Measurements from ENCODE around the gene SND1. TPM values are rescaled to one million over a fixed set of nuclear protein-coding genes. Genes with fewer than 3 reads are reported as not detected.

SND1 gene
- total RNA-seq, 2 donors from 2014 or later = 146 to 155 TPM

DNA sequence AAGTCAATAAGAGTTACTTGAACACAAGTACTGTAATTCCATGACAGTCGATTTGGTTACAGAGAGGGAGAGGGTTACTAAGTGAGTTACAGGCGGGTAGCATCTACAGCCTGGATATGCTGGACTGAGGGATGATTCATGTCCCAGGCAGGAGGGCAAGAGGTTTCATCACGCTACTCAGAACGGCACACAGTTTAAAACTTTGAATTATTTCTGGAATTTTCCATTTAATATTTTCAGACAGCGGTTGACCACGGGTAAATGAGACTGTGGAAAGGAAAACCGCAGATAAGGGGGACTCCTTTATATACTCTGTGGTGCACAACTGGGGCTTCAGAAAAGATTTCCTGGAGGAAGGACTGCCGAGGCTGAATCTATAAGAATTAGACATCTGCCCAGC, 404.9 kb downstream of the SND1 start:
- no peaks in the 10 kb centered on the region for H3K36me3 ChIP-seq (replicated peaks in 1 of 2; ENCODE audit: insufficient read depth in 1 of 2, low read depth in 2 of 2)
- DNase-seq (no peak), ATAC-seq (no peak)
- no peaks in the 10 kb centered on the region for H3K27me3 ChIP-seq
- no peak overlapping the region for H3K27ac ChIP-seq
- no peaks in the 10 kb centered on the region for H3K9me3 ChIP-seq
- intact Hi-C loops (cut with DNase I) = no loop called here
- peaks cover 8% of the 10 kb centered on the region for H3K4me1 ChIP-seq
- TF ChIP-seq POLR2A (IDR thresholded peaks at IDR 0.05) = no peak
- TF ChIP-seq, protein P1, sequence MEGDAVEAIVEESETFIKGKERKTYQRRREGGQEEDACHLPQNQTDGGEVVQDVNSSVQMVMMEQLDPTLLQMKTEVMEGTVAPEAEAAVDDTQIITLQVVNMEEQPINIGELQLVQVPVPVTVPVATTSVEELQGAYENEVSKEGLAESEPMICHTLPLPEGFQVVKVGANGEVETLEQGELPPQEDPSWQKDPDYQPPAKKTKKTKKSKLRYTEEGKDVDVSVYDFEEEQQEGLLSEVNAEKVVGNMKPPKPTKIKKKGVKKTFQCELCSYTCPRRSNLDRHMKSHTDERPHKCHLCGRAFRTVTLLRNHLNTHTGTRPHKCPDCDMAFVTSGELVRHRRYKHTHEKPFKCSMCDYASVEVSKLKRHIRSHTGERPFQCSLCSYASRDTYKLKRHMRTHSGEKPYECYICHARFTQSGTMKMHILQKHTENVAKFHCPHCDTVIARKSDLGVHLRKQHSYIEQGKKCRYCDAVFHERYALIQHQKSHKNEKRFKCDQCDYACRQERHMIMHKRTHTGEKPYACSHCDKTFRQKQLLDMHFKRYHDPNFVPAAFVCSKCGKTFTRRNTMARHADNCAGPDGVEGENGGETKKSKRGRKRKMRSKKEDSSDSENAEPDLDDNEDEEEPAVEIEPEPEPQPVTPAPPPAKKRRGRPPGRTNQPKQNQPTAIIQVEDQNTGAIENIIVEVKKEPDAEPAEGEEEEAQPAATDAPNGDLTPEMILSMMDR (IDR thresholded peaks at IDR 0.05) = no peak
- no peak overlapping the region for H3K4me3 ChIP-seq
- 84 to 88% methylated on average over 8 of the region's 8 CpGs for WGBS, 2 donors

DNA sequence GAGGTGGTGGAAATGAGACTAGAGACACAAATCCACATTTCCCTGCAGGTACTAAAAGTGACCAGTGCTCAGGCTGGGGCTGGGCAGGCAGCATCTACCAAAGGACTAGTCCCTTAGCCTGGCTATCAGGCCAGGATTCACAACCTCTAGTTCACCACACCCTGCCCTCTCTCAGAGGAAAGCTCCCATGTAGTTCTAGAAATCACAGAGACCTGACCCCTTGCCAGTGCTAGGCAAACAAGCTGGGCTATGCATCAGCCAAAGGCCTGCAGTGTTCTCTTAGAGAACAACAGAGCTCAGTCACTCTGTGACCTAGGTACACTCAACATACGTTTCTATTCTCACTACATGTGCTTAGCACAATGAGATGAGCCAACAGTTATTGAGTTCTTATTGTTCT, 405.9 kb downstream of the SND1 start:
- no peak overlapping the region for H3K27ac ChIP-seq
- no peak for ATAC-seq
- intact Hi-C loops (cut with DNase I) = no loop called here
- no peaks in the 10 kb centered on the region for H3K9me3 ChIP-seq
- 46 to 50% methylated on average over 1 of the region's 1 CpG for WGBS, 2 donors
- peaks cover 5% of the 10 kb centered on the region for H3K4me1 ChIP-seq
- DNase-seq = no peak
- H3K4me3 ChIP-seq = no peak overlapping the region
- no peaks in the 10 kb centered on the region for H3K27me3 ChIP-seq
- no peaks in the 10 kb centered on the region for H3K36me3 ChIP-seq (replicated peaks in 1 of 2; ENCODE audit: insufficient read depth in 1 of 2, low read depth in 2 of 2)
- no peak for TF ChIP-seq POLR2A (IDR thresholded peaks at IDR 0.05)
- TF ChIP-seq, protein P1 (IDR thresholded peaks at IDR 0.05) = no peak

DNA sequence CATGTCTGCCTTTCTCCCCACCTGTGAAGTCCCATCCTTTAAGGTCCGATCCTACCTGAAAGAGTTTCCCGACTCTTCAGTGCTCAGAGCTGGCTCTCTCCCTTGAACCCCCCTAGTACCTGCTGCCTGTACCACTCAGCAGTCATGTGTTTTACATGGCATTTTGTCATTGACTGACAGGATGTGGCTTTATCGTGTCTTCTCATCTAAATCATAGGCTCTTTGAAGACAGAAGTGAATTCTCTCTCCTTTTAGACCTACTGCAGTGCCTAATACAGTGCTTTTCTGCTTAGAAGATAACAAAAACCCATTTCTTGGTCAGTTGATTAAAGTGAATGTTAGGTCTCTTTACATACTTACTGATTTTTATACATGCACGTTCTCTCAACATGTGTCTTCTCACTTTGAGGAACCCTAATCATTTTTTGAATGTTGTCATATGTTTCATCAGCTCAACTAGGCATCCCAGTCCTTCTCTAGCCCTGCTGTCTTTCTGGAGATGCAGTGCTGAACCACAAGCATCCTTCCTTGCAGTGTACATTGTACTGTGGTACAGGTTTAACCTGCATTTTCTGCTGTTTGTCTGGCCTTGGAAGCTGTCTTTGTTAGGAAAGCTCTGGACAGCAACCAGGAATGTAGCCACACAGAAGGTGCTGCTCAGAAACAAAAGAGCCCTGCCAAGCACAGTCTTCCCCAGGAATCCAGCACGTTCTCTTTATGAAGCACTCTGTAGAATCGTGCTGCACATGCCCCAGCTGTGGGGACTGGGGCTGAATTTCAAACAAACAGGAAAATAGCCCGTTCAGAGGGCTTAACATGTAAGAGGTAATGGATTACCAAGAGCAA, 407.4 kb downstream of the SND1 start:
- H3K36me3 ChIP-seq (replicated peaks in 1 of 2; ENCODE audit: insufficient read depth in 1 of 2, low read depth in 2 of 2) = no peaks in the 10 kb centered on the region
- no peaks in the 10 kb centered on the region for H3K9me3 ChIP-seq
- TF ChIP-seq, protein P1 (IDR thresholded peaks at IDR 0.05) = no peak
- TF ChIP-seq POLR2A (IDR thresholded peaks at IDR 0.05) = no peak
- 81 to 84% methylated on average over 7 of the region's 7 CpGs for WGBS, 2 donors
- no peak overlapping the region for H3K4me3 ChIP-seq
- no peaks in the 10 kb centered on the region for H3K4me1 ChIP-seq
- ATAC-seq = no peak
- no peaks in the 10 kb centered on the region for H3K27me3 ChIP-seq
- intact Hi-C loops (cut with DNase I) = no loop called here
- no peak for DNase-seq
- no peak overlapping the region for H3K27ac ChIP-seq

DNA sequence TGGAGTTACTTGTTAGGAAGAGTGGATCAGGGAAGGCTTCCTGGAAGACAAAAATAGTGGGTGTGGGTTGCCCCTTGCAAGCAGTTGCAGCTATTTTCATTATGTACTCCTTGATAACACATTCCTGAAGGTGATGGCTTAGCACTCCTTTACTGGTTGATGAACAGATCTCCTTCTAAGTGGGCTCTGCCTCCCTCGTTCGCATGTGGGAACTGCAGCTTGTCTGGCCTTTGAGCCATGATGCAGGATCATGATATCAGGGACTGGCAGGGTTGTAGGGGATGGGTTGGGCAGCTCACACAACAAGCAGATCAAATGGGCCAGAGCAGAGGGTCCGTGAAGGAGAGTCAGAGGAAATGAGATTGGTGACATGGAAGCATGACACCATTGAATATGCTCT, 408.0 kb downstream of the SND1 start:
- Histone ChIP-seq H3K27ac (no peak overlapping the region), H3K27me3 (no peaks in the 10 kb centered on the region), H3K9me3 (no peaks in the 10 kb centered on the region), H3K4me1 (no peaks in the 10 kb centered on the region), H3K4me3 (no peak overlapping the region), H3K36me3 (replicated peaks in 1 of 2; ENCODE audit: insufficient read depth in 1 of 2, low read depth in 2 of 2) (no peaks in the 10 kb centered on the region)
- intact Hi-C loops (cut with DNase I) = no loop called here
- 76 to 85% methylated on average over 3 of the region's 3 CpGs for WGBS, 2 donors
- no peak for TF ChIP-seq POLR2A (IDR thresholded peaks at IDR 0.05)
- TF ChIP-seq, protein P1 (IDR thresholded peaks at IDR 0.05) = no peak
- DNase-seq (no peak), ATAC-seq (no peak)

DNA sequence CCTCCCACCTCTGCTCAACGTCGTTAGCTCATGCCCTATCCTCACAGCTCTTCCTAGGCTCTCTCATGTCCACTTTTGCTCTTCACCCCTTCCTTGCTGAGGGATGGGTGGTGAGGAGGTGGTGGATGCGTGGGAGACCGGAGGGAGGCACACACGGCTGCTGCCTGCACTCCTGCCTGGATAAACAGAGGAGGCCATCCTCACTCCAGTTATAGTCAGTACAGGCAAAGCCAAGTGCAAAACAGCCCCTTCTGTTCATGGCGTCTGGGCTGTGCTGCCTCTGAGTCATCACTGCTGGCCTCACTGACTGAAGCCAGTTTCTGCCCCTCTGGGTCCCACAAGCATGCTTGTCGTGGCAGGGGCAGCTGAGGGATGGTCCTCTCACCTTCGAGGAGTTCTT, 411.1 kb downstream of the SND1 start:
- ATAC-seq = no peak
- H3K4me3 ChIP-seq = no peak overlapping the region
- no peak overlapping the region for H3K27ac ChIP-seq
- intact Hi-C loops (cut with DNase I) = no loop called here
- no peak for DNase-seq
- no peaks in the 10 kb centered on the region for H3K27me3 ChIP-seq
- H3K9me3 ChIP-seq = no peaks in the 10 kb centered on the region
- no peaks in the 10 kb centered on the region for H3K4me1 ChIP-seq
- WGBS, 2 donors = 86 to 94% methylated on average over 8 of the region's 8 CpGs
- no peak for TF ChIP-seq POLR2A (IDR thresholded peaks at IDR 0.05)
- TF ChIP-seq, protein P1 (IDR thresholded peaks at IDR 0.05) = no peak
- peaks cover 0 to 2% of the 10 kb centered on the region in 2 donors for H3K36me3 ChIP-seq (replicated peaks in 1 of 2; ENCODE audit: insufficient read depth in 1 of 2, low read depth in 2 of 2)

Data from body of pancreas (tissue), 4 donors.